ENCODE results near the gene ATG9A. TPM values are rescaled to one million over a fixed set of nuclear protein-coding genes. Genes with fewer than 3 reads are reported as not detected.

ATG9A gene
- total and polyA plus RNA-seq, 2 experiments from 2014 or later: 35.7 to 57.8 TPM

- no peaks in the 10 kb centered on the region for H3K36me3 ChIP-seq (replicated peaks; ENCODE audit: insufficient read depth, low read depth)
- WGBS (ENCODE audit: low lambda C conversion rate, missing lambda C conversion rate): 96% methylated on average over 8 of the region's 8 CpGs
- peak overlapping the region; percentile 16 for H3K27ac ChIP-seq
- no peak for TF ChIP-seq EZH2 (IDR thresholded peaks at IDR 0.05; ENCODE audit: borderline replicate concordance)
- TF ChIP-seq EZH2phosphoT487 (IDR thresholded peaks at IDR 0.05; ENCODE audit: low read depth, severe bottlenecking, unreplicated experiment): no peak
- no peak for TF ChIP-seq CTCF (IDR thresholded peaks at IDR 0.05; ENCODE audit: poor library complexity)
- H3K4me2 ChIP-seq: no peak overlapping the region
- H4K20me1 ChIP-seq (ENCODE audit: insufficient read depth, poor library complexity, severe bottlenecking): peaks cover 10% of the 10 kb centered on the region
- H2AFZ ChIP-seq: no peak overlapping the region
- no peak overlapping the region for H3K4me3 ChIP-seq
- no peaks in the 10 kb centered on the region for H3K9me2 ChIP-seq (replicated peaks; ENCODE audit: insufficient read depth)
- peaks cover 23% of the 10 kb centered on the region for H3K79me2 ChIP-seq
- no peaks in the 10 kb centered on the region for H3K27me3 ChIP-seq
- DNase-seq (ENCODE audit: low spot score): no peak
- no peaks in the 10 kb centered on the region for H3K9me3 ChIP-seq (ENCODE audit: low read depth)
- peaks cover 6% of the 10 kb centered on the region for H3K4me1 ChIP-seq (ENCODE audit: insufficient read depth)
These were observed 46.9 kb downstream of the ATG9A start for GRCh38 chr2:219182331-219183150.

GRCh38 chr2:219181531-219181930, 47.9 kb downstream of the ATG9A start:
- Histone ChIP-seq H2AFZ (no peak overlapping the region), H3K27me3 (no peaks in the 10 kb centered on the region), H3K79me2 (peaks cover 23% of the 10 kb centered on the region), H3K4me1 (ENCODE audit: insufficient read depth) (peaks cover 6% of the 10 kb centered on the region), H3K9me2 (replicated peaks; ENCODE audit: insufficient read depth) (no peaks in the 10 kb centered on the region), H3K4me2 (no peak overlapping the region), H3K27ac (no peak overlapping the region), H3K4me3 (no peak overlapping the region), H3K9me3 (ENCODE audit: low read depth) (no peaks in the 10 kb centered on the region), H4K20me1 (ENCODE audit: insufficient read depth, poor library complexity, severe bottlenecking) (peaks cover 10% of the 10 kb centered on the region), H3K36me3 (replicated peaks; ENCODE audit: insufficient read depth, low read depth) (no peaks in the 10 kb centered on the region)
- no peak for DNase-seq (ENCODE audit: low spot score)
- TF ChIP-seq EZH2 (IDR thresholded peaks at IDR 0.05; ENCODE audit: borderline replicate concordance): no peak
- no peak for TF ChIP-seq CTCF (IDR thresholded peaks at IDR 0.05; ENCODE audit: poor library complexity)
- TF ChIP-seq EZH2phosphoT487 (IDR thresholded peaks at IDR 0.05; ENCODE audit: low read depth, severe bottlenecking, unreplicated experiment): no peak
- WGBS (ENCODE audit: low lambda C conversion rate, missing lambda C conversion rate): 98% methylated on average over 6 of the region's 6 CpGs

GRCh38 chr2:219180961-219181360, 48.5 kb downstream of the ATG9A start:
- Histone ChIP-seq H3K27ac (no peak overlapping the region), H3K27me3 (no peaks in the 10 kb centered on the region), H3K4me1 (ENCODE audit: insufficient read depth) (peaks cover 8% of the 10 kb centered on the region), H3K4me3 (no peak overlapping the region), H3K9me2 (replicated peaks; ENCODE audit: insufficient read depth) (no peaks in the 10 kb centered on the region), H3K79me2 (peaks cover 23% of the 10 kb centered on the region), H3K9me3 (ENCODE audit: low read depth) (no peaks in the 10 kb centered on the region), H4K20me1 (ENCODE audit: insufficient read depth, poor library complexity, severe bottlenecking) (peaks cover 10% of the 10 kb centered on the region), H3K36me3 (replicated peaks; ENCODE audit: insufficient read depth, low read depth) (no peaks in the 10 kb centered on the region), H3K4me2 (no peak overlapping the region), H2AFZ (no peak overlapping the region)
- 98% methylated on average over 5 of the region's 5 CpGs for WGBS (ENCODE audit: low lambda C conversion rate, missing lambda C conversion rate)
- TF ChIP-seq CTCF (IDR thresholded peaks at IDR 0.05; ENCODE audit: poor library complexity): no peak
- no peak for TF ChIP-seq EZH2 (IDR thresholded peaks at IDR 0.05; ENCODE audit: borderline replicate concordance)
- TF ChIP-seq EZH2phosphoT487 (IDR thresholded peaks at IDR 0.05; ENCODE audit: low read depth, severe bottlenecking, unreplicated experiment): no peak
- DNase-seq (ENCODE audit: low spot score): no peak
